Smooth muscle cell (in vitro differentiated cells): ENCODE data around the gene ARFGEF2. TPM values are rescaled to one million over a fixed set of nuclear protein-coding genes. Genes with fewer than 3 reads are reported as not detected.

Source experiments
- DNase-seq: peaks from one replicate; lab custom pipeline; 2025; ENCODE audit not compliant: unreplicated experiment; lab: John Stamatoyannopoulos, UW
- H2AFZ ChIP-seq: fragments of 200-600 bp; sonication (generic); 2 replicates; pipeline ENCODE4 v1.6.0; 2016; ENCODE audit warnings: antibody characterized with exemption, low read depth, mild to moderate bottlenecking
- H3F3A ChIP-seq: fragments of 200-600 bp; sonication (generic); 2 replicates; pipeline ENCODE4 v1.6.0; 2017; ENCODE audit warnings: antibody characterized with exemption, low read depth
- H3K27ac ChIP-seq: fragments of 200-600 bp; sonication (generic); 2 replicates; pipeline ENCODE4 v1.5.1; 2016; ENCODE audit warnings: low read depth, mild to moderate bottlenecking
- H3K27me3 ChIP-seq: fragments of 200-600 bp; sonication (generic); 2 replicates; pipeline ENCODE4 v1.6.1; 2016; ENCODE audit warnings: low read depth, mild to moderate bottlenecking
- H3K36me3 ChIP-seq: fragments of 200-600 bp; sonication (generic); 2 replicates; pipeline ENCODE4 v1.5.1; 2016; ENCODE audit warnings: low read depth
- H3K4me1 ChIP-seq: fragments of 200-600 bp; sonication (generic); 2 replicates; pipeline ENCODE4 v1.5.1; 2016; ENCODE audit warnings: low read depth
- H3K4me2 ChIP-seq: fragments of 200-600 bp; sonication (generic); 2 replicates; pipeline ENCODE4 v1.6.0; 2016; ENCODE audit warnings: mild to moderate bottlenecking
- H3K4me3 ChIP-seq: fragments of 200-600 bp; sonication (generic); 2 replicates; pipeline ENCODE4 v1.5.1; 2016; ENCODE audit warnings: mild to moderate bottlenecking
- H3K79me2 ChIP-seq: fragments of 200-600 bp; sonication (generic); 2 replicates; pipeline ENCODE4 v1.6.0; 2016; ENCODE audit warnings: low read depth, mild to moderate bottlenecking
- H3K9ac ChIP-seq: fragments of 200-600 bp; sonication (generic); 2 replicates; pipeline ENCODE4 v1.6.0; 2016; ENCODE audit warnings: low read depth
- H3K9me3 ChIP-seq: fragments of 200-600 bp; sonication (generic); replicated peaks from 2 replicates; pipeline ENCODE4 v1.5.1; 2016; ENCODE audit warnings: low read depth
- H4K20me1 ChIP-seq: fragments of 200-600 bp; sonication (generic); 2 replicates; pipeline ENCODE4 v1.6.0; 2016; ENCODE audit warnings: low read depth
- WGBS: methylation state at CpG from one replicate; pipeline ENCODE4 v1.1.7; 2016; ENCODE audit warnings: low lambda C conversion rate; 5-methylcytosine and 5-hydroxymethylcytosine counted together
- polyA plus RNA-seq: library from polyadenylated mRNA; unstranded; fragments of >200 nt; fragmentation: Nextera tagmentation; extraction: Ambion mirVana; gene quantifications from 2 replicates; pipeline ENCODE4 v1.2.1, GENCODE V29; 2016
- total RNA-seq: library from RNA; depleted of rRNA; stranded (reverse); fragments of >200 nt; gene quantifications from 2 replicates; pipeline ENCODE4 v1.2.3, GENCODE V29; 2014
- TF ChIP-seq, protein P1 (sequence below): fragments of 200-600 bp; sonication (generic); IDR thresholded peaks from 2 replicates; pipeline ENCODE4 v1.5.1; 2017; ENCODE audit warnings: borderline replicate concordance, mild to moderate bottlenecking, antibody characterized with exemption; ENCODE audit not compliant: insufficient read depth, poor library complexity, severe bottlenecking

ARFGEF2 gene
- total and polyA plus RNA-seq, 2 experiments from 2014 or later, result 6.5 to 29.6 TPM

DNA sequence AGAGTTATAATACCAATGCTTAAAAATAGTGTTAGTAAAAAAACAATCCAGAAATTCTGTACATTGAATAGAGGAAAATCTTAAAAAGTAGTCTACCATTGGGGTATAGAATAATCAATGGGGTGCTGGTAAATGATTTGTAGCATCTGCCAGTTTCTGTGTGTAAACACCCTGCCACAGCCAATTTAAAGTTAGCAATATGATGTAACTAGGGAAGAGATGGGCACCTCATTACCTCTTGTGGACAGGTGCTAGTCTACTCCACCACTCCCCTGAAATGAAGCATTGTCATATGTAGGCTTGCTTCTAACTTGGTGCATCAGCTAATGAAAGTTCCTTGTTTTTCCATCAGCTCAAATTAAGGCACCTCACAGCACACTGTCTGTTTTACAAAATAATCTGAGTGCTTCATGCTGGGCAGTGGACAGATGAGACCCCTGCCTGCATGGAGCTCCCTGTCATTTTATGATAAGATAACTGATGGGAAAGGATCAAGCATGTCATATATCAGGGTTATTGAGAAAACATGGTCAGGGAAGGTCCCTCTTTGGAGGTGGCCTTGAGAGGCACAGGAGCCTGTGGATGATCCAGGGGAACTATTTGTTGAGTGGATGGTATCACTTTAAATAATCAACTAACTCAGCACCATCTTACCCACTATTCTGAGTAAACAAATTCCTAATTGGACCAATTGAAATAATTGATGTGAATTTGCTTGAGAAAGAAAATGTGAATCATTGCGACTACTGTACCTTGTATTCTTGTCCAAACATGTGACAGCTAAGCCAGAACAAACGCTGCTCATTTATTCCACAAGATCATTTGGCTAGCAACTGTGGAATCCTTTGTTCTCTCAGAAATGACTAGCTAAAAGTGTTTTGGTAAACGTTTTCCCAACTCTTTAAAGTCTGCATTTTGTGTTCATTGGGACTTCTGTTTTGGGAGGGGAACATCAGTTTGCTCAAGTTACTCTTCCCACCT lies 78.7 kb downstream of the ARFGEF2 start:
- TF ChIP-seq, protein P1, sequence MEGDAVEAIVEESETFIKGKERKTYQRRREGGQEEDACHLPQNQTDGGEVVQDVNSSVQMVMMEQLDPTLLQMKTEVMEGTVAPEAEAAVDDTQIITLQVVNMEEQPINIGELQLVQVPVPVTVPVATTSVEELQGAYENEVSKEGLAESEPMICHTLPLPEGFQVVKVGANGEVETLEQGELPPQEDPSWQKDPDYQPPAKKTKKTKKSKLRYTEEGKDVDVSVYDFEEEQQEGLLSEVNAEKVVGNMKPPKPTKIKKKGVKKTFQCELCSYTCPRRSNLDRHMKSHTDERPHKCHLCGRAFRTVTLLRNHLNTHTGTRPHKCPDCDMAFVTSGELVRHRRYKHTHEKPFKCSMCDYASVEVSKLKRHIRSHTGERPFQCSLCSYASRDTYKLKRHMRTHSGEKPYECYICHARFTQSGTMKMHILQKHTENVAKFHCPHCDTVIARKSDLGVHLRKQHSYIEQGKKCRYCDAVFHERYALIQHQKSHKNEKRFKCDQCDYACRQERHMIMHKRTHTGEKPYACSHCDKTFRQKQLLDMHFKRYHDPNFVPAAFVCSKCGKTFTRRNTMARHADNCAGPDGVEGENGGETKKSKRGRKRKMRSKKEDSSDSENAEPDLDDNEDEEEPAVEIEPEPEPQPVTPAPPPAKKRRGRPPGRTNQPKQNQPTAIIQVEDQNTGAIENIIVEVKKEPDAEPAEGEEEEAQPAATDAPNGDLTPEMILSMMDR, result no peak
- no peak for DNase-seq
- H3K9ac ChIP-seq, result no peak overlapping the region
- no peak overlapping the region for H3K4me3 ChIP-seq
- H3K27me3 ChIP-seq, result no peaks in the 10 kb centered on the region
- H3K4me2 ChIP-seq, result no peak overlapping the region
- H3K9me3 ChIP-seq, result no peaks in the 10 kb centered on the region
- H3K36me3 ChIP-seq, result peaks cover 24% of the 10 kb centered on the region
- H3K4me1 ChIP-seq, result no peaks in the 10 kb centered on the region
- H3K79me2 ChIP-seq, result no peaks in the 10 kb centered on the region
- no peaks in the 10 kb centered on the region for H3F3A ChIP-seq
- H4K20me1 ChIP-seq, result no peaks in the 10 kb centered on the region
- no peak overlapping the region for H2AFZ ChIP-seq
- WGBS, result 73% methylated on average over 3 of the region's 3 CpGs
- H3K27ac ChIP-seq, result no peak overlapping the region

- Histone ChIP-seq H4K20me1 (no peaks in the 10 kb centered on the region), H3K4me1 (no peaks in the 10 kb centered on the region), H3K9me3 (no peaks in the 10 kb centered on the region), H3K4me2 (no peak overlapping the region), H3K27me3 (no peaks in the 10 kb centered on the region), H2AFZ (no peak overlapping the region), H3K27ac (no peak overlapping the region), H3K36me3 (peaks cover 20% of the 10 kb centered on the region), H3F3A (no peaks in the 10 kb centered on the region), H3K9ac (no peak overlapping the region), H3K79me2 (no peaks in the 10 kb centered on the region), H3K4me3 (no peak overlapping the region)
- DNase-seq, result no peak
- TF ChIP-seq, protein P1, result no peak
- WGBS, result 97% methylated on average over 7 of the region's 7 CpGs
These were observed 80.2 kb downstream of the ARFGEF2 start for GRCh38 chr20:49001741-49002140.

DNA sequence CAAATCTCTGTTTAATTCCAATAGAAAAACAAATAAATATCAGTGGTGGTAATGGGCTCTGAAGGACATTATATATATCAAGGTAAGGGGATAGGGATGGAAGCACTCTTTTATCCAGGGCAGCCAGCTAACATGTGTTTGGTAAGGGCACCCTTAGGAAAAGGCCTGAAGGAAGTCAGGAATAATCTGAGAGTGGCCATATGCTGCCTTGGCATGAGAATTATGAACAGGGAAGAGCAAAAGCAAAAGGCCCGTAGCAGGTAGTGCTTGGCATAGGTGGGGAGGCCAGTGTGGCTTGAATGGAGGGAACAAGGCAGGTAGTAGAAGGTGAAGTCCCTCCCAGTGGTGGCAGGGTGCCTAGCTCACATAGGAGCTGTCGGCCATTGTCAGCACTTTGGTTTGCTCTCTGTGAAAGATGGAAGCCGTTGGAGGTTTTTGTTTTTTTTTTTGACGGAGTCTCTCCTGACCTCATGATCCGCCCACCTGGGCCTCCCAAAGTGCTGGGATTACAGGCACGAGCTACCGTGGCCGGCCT lies 85.0 kb downstream of the ARFGEF2 start:
- H3K79me2 ChIP-seq, result no peaks in the 10 kb centered on the region
- H3K9ac ChIP-seq, result no peak overlapping the region
- peaks cover 12% of the 10 kb centered on the region for H3K36me3 ChIP-seq
- TF ChIP-seq, protein P1, result no peak
- DNase-seq, result no peak
- H3K27me3 ChIP-seq, result no peaks in the 10 kb centered on the region
- 96% methylated on average over 8 of the region's 8 CpGs for WGBS
- no peaks in the 10 kb centered on the region for H3K4me1 ChIP-seq
- H3K9me3 ChIP-seq, result no peaks in the 10 kb centered on the region
- H3F3A ChIP-seq, result no peaks in the 10 kb centered on the region
- no peak overlapping the region for H3K27ac ChIP-seq
- no peak overlapping the region for H3K4me3 ChIP-seq
- H4K20me1 ChIP-seq, result no peaks in the 10 kb centered on the region
- H3K4me2 ChIP-seq, result no peak overlapping the region
- no peak overlapping the region for H2AFZ ChIP-seq
